OCI-LY7 (cell line): ENCODE measurements around the gene DNAJA3.

Source experiments
- EZH2phosphoT487 ChIP-seq: fragments of 200-600 bp; sonication (generic); IDR thresholded peaks from 2 replicates; pipeline ENCODE4 v1.6.1; 2018; ENCODE audit warnings: low read depth, borderline replicate concordance, mild to moderate bottlenecking, mixed run types, antibody characterized with exemption, low read length, moderate library complexity, mixed read lengths
- TF ChIP-seq, protein P1 (sequence below): fragments of 200-600 bp; sonication (generic); conservative IDR thresholded peaks from 2 replicates; pipeline ENCODE4 v1.5.1; 2014; ENCODE audit warnings: mild to moderate bottlenecking, antibody characterized with exemption, low read length, moderate library complexity, mixed read lengths

DNA sequence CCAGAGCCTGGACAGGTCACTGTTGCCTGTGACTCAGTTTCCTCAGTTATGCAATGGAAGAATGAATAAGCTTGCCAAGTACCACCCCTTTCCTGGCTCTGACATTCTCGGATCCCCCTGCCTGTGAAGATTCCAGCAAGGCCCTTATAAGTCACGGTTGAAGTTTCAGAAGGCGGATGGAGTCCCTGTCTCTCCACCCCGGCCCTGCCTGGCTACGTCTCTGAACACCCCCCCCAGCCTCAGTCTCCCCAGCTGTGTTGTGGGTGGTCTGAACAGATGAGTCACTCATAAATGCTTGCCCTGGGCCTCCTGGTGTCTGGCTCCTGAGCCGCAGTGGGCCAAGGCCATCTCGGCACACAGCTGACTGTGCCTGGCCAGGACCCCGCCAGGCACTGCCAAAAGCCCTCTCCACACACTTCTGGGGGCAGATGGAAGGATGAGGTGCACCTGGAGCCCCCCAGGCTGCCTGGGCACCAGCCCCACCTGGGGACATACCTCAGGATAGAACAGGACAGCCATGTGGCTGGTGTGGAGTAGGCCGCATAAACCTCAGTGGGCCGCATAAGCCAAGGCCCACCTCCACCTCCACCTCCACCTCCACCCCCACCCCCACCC lies 38.6 kb upstream of the DNAJA3 start:
- TF ChIP-seq, protein P1, sequence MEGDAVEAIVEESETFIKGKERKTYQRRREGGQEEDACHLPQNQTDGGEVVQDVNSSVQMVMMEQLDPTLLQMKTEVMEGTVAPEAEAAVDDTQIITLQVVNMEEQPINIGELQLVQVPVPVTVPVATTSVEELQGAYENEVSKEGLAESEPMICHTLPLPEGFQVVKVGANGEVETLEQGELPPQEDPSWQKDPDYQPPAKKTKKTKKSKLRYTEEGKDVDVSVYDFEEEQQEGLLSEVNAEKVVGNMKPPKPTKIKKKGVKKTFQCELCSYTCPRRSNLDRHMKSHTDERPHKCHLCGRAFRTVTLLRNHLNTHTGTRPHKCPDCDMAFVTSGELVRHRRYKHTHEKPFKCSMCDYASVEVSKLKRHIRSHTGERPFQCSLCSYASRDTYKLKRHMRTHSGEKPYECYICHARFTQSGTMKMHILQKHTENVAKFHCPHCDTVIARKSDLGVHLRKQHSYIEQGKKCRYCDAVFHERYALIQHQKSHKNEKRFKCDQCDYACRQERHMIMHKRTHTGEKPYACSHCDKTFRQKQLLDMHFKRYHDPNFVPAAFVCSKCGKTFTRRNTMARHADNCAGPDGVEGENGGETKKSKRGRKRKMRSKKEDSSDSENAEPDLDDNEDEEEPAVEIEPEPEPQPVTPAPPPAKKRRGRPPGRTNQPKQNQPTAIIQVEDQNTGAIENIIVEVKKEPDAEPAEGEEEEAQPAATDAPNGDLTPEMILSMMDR, result no peak
- no peak for TF ChIP-seq EZH2phosphoT487
